H1 (cell line): Measurements from ENCODE around the gene BTRC. TPM values are rescaled to one million over a fixed set of nuclear protein-coding genes. Genes with fewer than 3 reads are reported as not detected.

Experiments used
- CTCF ChIA-PET: fragments of 300-600 bp; sonication (Branson Sonifier 250); formaldehyde crosslinking; loops from one replicate; lab custom pipeline; 2021; ENCODE audit not compliant: partially characterized antibody; lab: Charles Lee
- POLR2A ChIA-PET: fragments of 300-600 bp; sonication (Branson Sonifier 250); formaldehyde crosslinking; loops from one replicate; lab custom pipeline; 2021; ENCODE audit warnings: inconsistent platforms; ENCODE audit not compliant: partially characterized antibody; lab: Charles Lee
- DNase-seq, 2 experiments: peaks; one replicate each; pipeline versions ENCODE4 v3.0.0 to v3.0.0-alpha.2; 2010 to 2022; ENCODE audit warnings: low spot score in 2 of 2, low read depth in 1 of 2, mixed read lengths in 1 of 2
- FAIRE-seq: peaks from 2 replicates; lab custom pipeline; 2011; peaks lifted over from hg19 to GRCh38; lab: Jason Lieb, UNC
- H2AFZ ChIP-seq: 2 replicates; pipeline ENCODE4 v1.8.1; 2012; ENCODE audit warnings: low read length, inconsistent platforms
- H2AK5ac ChIP-seq: 2 replicates; pipeline ENCODE4 v1.6.1; 2013; ENCODE audit warnings: low read depth, low read length
- H2BK120ac ChIP-seq: replicated peaks from 2 replicates; pipeline ENCODE3; 2013; ENCODE audit warnings: low read depth, low read length, inconsistent platforms
- H2BK12ac ChIP-seq: 2 replicates; pipeline ENCODE4 v1.6.1; 2013; ENCODE audit warnings: low read depth, low read length
- H2BK15ac ChIP-seq: 2 replicates; pipeline ENCODE4 v1.6.1; 2013; ENCODE audit warnings: low read length
- H2BK20ac ChIP-seq: 2 replicates; pipeline ENCODE4 v1.6.1; 2013; ENCODE audit warnings: low read length
- H2BK5ac ChIP-seq: 2 replicates; pipeline ENCODE4 v1.6.1; 2013; ENCODE audit warnings: low read depth, low read length
- H3K14ac ChIP-seq: 2 replicates; pipeline ENCODE4 v1.6.1; 2013; ENCODE audit warnings: inconsistent platforms; ENCODE audit not compliant: insufficient read length
- H3K18ac ChIP-seq: 2 replicates; pipeline ENCODE4 v1.6.1; 2013; ENCODE audit warnings: low read length; ENCODE audit errors: extremely low read depth
- H3K23ac ChIP-seq: 2 replicates; pipeline ENCODE4 v1.6.1; 2013; ENCODE audit warnings: inconsistent platforms; ENCODE audit not compliant: insufficient read length
- H3K23me2 ChIP-seq: 2 replicates; pipeline ENCODE4 v1.6.1; 2013; ENCODE audit warnings: low read depth, low read length
- H3K27ac ChIP-seq: 2 replicates; pipeline ENCODE4 v1.6.1; 2011; ENCODE audit warnings: low read depth, low read length, inconsistent platforms
- H3K27me3 ChIP-seq, 4 experiments: replicated peaks in 1 of 4; 1 replicate in 1 of 4; 2 replicates in 3 of 4; pipeline versions ENCODE4 v1.6.1 to v1.8.1; 2011 to 2013; ENCODE audit warnings: low read length in 3 of 4, mild to moderate bottlenecking in 3 of 4, inconsistent platforms in 2 of 4, mixed read lengths in 2 of 4, moderate library complexity in 1 of 4; ENCODE audit not compliant: control insufficient read depth in 3 of 4, insufficient read depth in 3 of 4; ENCODE audit errors: extremely low read depth in 1 of 4
- H3K36me3 ChIP-seq, 4 experiments: 2 replicates each; pipeline versions ENCODE4 v1.6.1 to v1.8.1; 2011 to 2013; ENCODE audit warnings: mild to moderate bottlenecking in 4 of 4, low read length in 3 of 4, moderate library complexity in 2 of 4, control low read depth in 1 of 4, inconsistent platforms in 1 of 4; ENCODE audit not compliant: insufficient read depth in 4 of 4, control insufficient read depth in 2 of 4
- H3K4ac ChIP-seq: replicated peaks from 2 replicates; pipeline ENCODE3; 2013; ENCODE audit warnings: low read length, low read depth, mixed read lengths, inconsistent platforms; ENCODE audit not compliant: insufficient read length
- H3K4me1 ChIP-seq, 4 experiments: replicated peaks in 1 of 4; 1 replicate in 1 of 4; 2 replicates in 3 of 4; pipeline versions ENCODE4 v1.6.1 to v1.8.1; 2011 to 2013; ENCODE audit warnings: low read length in 3 of 4, inconsistent platforms in 2 of 4, mixed read lengths in 1 of 4; ENCODE audit not compliant: insufficient read depth in 4 of 4, control insufficient read depth in 3 of 4
- H3K4me2 ChIP-seq, 2 experiments: 2 replicates each; pipeline versions ENCODE4 v1.6.1 to v1.8.1; 2011 to 2013; ENCODE audit warnings: low read depth in 2 of 2, low read length in 2 of 2, control low read depth in 1 of 2, inconsistent platforms in 1 of 2, mild to moderate bottlenecking in 1 of 2; ENCODE audit not compliant: insufficient read depth in 1 of 2
- H3K4me3 ChIP-seq, 4 experiments: fragments of 200-600, 300-600 bp in 1 of 4; sonication (generic), shearing (Covaris generic), sonication (Bioruptor Twin) in 1 of 4; 2 replicates each; pipeline versions ENCODE4 v1.5.1 to v1.8.1; 2011 to 2016; ENCODE audit warnings: low read length in 4 of 4, low read depth in 3 of 4, control low read depth in 2 of 4, inconsistent platforms in 2 of 4, mild to moderate bottlenecking in 2 of 4, mixed read lengths in 1 of 4, moderate library complexity in 1 of 4; ENCODE audit not compliant: insufficient read depth in 2 of 4; ENCODE audit errors: extremely low read depth in 1 of 4
- H3K56ac ChIP-seq: replicated peaks from 2 replicates; pipeline ENCODE3; 2013; ENCODE audit warnings: low read depth, mild to moderate bottlenecking, mixed read lengths, low read length, inconsistent platforms; ENCODE audit not compliant: insufficient read length
- H3K79me1 ChIP-seq: 2 replicates; pipeline ENCODE4 v1.6.1; 2013; ENCODE audit warnings: low read depth, low read length, control low read depth
- H3K79me2 ChIP-seq, 2 experiments: 2 replicates each; pipeline versions ENCODE4 v1.6.1 to v1.8.1; 2012 to 2013; ENCODE audit warnings: low read length in 2 of 2, mild to moderate bottlenecking in 2 of 2, inconsistent platforms in 1 of 2; ENCODE audit not compliant: insufficient read depth in 2 of 2, control insufficient read depth in 1 of 2
- H3K9ac ChIP-seq, 4 experiments: replicated peaks in 1 of 4; 1 replicate in 1 of 4; 2 replicates in 3 of 4; pipeline versions ENCODE4 v1.6.1 to v1.8.1; 2011 to 2013; ENCODE audit warnings: low read depth in 3 of 4, low read length in 3 of 4, control low read depth in 2 of 4, mild to moderate bottlenecking in 2 of 4, moderate library complexity in 2 of 4, inconsistent platforms in 1 of 4; ENCODE audit errors: extremely low read depth in 1 of 4
- H3K9me3 ChIP-seq, 2 experiments: 2 replicates each; pipeline versions ENCODE4 v1.6.1 to v1.8.1; 2012 to 2013; ENCODE audit warnings: mild to moderate bottlenecking in 2 of 2, moderate library complexity in 2 of 2, control low read depth in 1 of 2, inconsistent platforms in 1 of 2, low read depth in 1 of 2, low read length in 1 of 2, mixed read lengths in 1 of 2; ENCODE audit not compliant: insufficient read depth in 2 of 2
- H4K20me1 ChIP-seq, 2 experiments: replicated peaks in 1 of 2; 2 replicates each; pipeline versions ENCODE3 to v1.8.1; 2011 to 2013; ENCODE audit warnings: inconsistent platforms in 2 of 2, low read length in 2 of 2, mild to moderate bottlenecking in 1 of 2; ENCODE audit not compliant: insufficient read depth in 2 of 2, control insufficient read depth in 1 of 2
- H4K5ac ChIP-seq: 2 replicates; pipeline ENCODE4 v1.6.1; 2013; ENCODE audit warnings: low read length, low read depth, mixed read lengths, inconsistent platforms; ENCODE audit not compliant: insufficient read length
- H4K8ac ChIP-seq: 2 replicates; pipeline ENCODE4 v1.8.0; 2013; ENCODE audit warnings: mild to moderate bottlenecking, moderate library complexity, low read length, inconsistent platforms; ENCODE audit not compliant: insufficient read depth; ENCODE audit errors: extremely low read depth
- H4K91ac ChIP-seq: replicated peaks from 2 replicates; pipeline ENCODE3; 2013; ENCODE audit warnings: low read length, mixed read lengths, inconsistent platforms; ENCODE audit not compliant: insufficient read length
- POLR2AphosphoS5 ChIP-seq: IDR thresholded peaks from 2 replicates; pipeline ENCODE4 v1.6.1; 2011; ENCODE audit warnings: low read depth, low read length
- RNF2 ChIP-seq: fragments of 200-900, 300-1000 bp; sonication (generic); IDR thresholded peaks from 2 replicates; pipeline ENCODE4 v1.7.1; 2016; ENCODE audit warnings: borderline replicate concordance, low read depth, mild to moderate bottlenecking, antibody characterized with exemption, low read length; ENCODE audit not compliant: poor library complexity, severe bottlenecking; ENCODE audit errors: missing control alignments
- SAP30 ChIP-seq: fragments of 300-600 bp; sonication (generic); IDR thresholded peaks from 2 replicates; pipeline ENCODE4 v1.7.1; 2012; ENCODE audit warnings: low read length, moderate library complexity, mild to moderate bottlenecking, inconsistent platforms; ENCODE audit not compliant: insufficient read depth, insufficient replicate concordance
- WGBS, 2 experiments: shearing (Covaris generic) in 1 of 2; methylation state at CpG; one replicate each; pipeline versions ENCODE4 v1.1.6 to v1.1.7; 2013 to 2015; ENCODE audit warnings: low lambda C conversion rate in 2 of 2, mixed read lengths in 2 of 2, inconsistent platforms in 1 of 2, low coverage in 1 of 2, missing lambda C conversion rate in 1 of 2; ENCODE audit not compliant: insufficient replicate concordance in 2 of 2, insufficient coverage in 1 of 2, insufficient read length in 1 of 2; ENCODE audit errors: extremely low coverage in 1 of 2, missing lambda C conversion rate in 1 of 2; 5-methylcytosine and 5-hydroxymethylcytosine counted together
- polyA plus RNA-seq, 7 experiments: library from polyadenylated mRNA; depleted of rRNA in 3 of 7; stranded (reverse) in 5 of 7; unstranded in 2 of 7; fragments of >200 nt in 5 of 7; fragments of 200-250 nt in 2 of 7; gene quantifications; 1 replicate in 5 of 7; 2 replicates in 1 of 7; 4 replicates in 1 of 7; pipeline versions ENCODE4 v1.2.1 to v1.2.3, GENCODE V29; 2011 to 2013; ENCODE audit warnings: missing spikeins in 2 of 7, mixed read lengths in 2 of 7
- total RNA-seq: library from RNA; stranded (reverse); fragmentation: NEBNext Ultra II Directional; extraction: Animal tissue kit (Norgen Biotek cat#: 25700); gene quantifications from 2 replicates; pipeline ENCODE4 v1.2.1, GENCODE V29; 2021

BTRC gene
- total and polyA plus RNA-seq, 2 of the 8 experiments (the other 6 are each of a cell fraction or from before 2014, with no cell fraction given) = 9.9 to 24.7 TPM

GRCh38 chr10:101442456-101442800 lies 88.5 kb downstream of the BTRC start:
- Histone ChIP-seq H4K20me1 (no peaks in the 10 kb centered on the region), H3K4me2 (no peak overlapping the region), H3K9ac (no peak overlapping the region), H4K5ac (no peak overlapping the region), H3K27me3 (no peaks in the 10 kb centered on the region), H3K56ac (no peak overlapping the region), H3K36me3 (no peaks in the 10 kb centered on the region), H3K23me2 (no peaks in the 10 kb centered on the region), H2BK5ac (no peak overlapping the region), H2AK5ac (no peak overlapping the region), H3K4me1 (peaks cover 0 to 5% (median 0%) of the 10 kb centered on the region in 4 experiments; a peak in 1 of 7 replicates), H4K8ac (no peak overlapping the region), H3K9me3 (no peaks in the 10 kb centered on the region), H3K4ac (no peak overlapping the region), H3K27ac (no peak overlapping the region), H2BK12ac (no peak overlapping the region), H3K79me2 (no peaks in the 10 kb centered on the region), H2AFZ (no peak overlapping the region), H3K4me3 (no peak overlapping the region), H2BK20ac (no peak overlapping the region), H3K23ac (no peak overlapping the region), H3K14ac (no peak overlapping the region), H4K91ac (no peak overlapping the region), H3K18ac (no peak overlapping the region), H2BK15ac (no peak overlapping the region), H2BK120ac (no peak overlapping the region), H3K79me1 (no peaks in the 10 kb centered on the region)
- DNase-seq = no peak
- 74% methylated on average over 3 of the region's 3 CpGs; no CpG with 5 or more reads in 1 of the 2 experiments for WGBS, 2 experiments
- TF ChIP-seq POLR2AphosphoS5 = no peak
- no peak for TF ChIP-seq RNF2
- no peak for TF ChIP-seq SAP30
- ChIA-PET CTCF (interaction anchor here (0.9 to 19.9 kb wide), 13 partner anchors 11 to 232 kb away, joined by 3 to 417 read pairs (median 8); no protein-coding TSS in a partner anchor), POLR2A (interaction anchor here (1.5 kb wide), 1 partner anchor 12 kb away, joined by 3 read pairs; no protein-coding TSS in a partner anchor)
- FAIRE-seq = no peak
